Measurements from ENCODE around the gene HMMR. TPM values are rescaled to one million over a fixed set of nuclear protein-coding genes. Genes with fewer than 3 reads are reported as not detected.

The HMMR gene
- total and polyA plus RNA-seq, 9 of the 15 experiments (the other 6 are each of a cell fraction or from before 2014, with no cell fraction given) = 74.9 to 133 (median 90.8) TPM

GRCh38 chr5:163489745-163490075, 29.3 kb downstream of the HMMR start:
- Histone ChIP-seq H3K27me3 (ENCODE audit: control insufficient read depth in 2 of 2, insufficient read depth in 2 of 2, low read length in 2 of 2) (no peaks in the 10 kb centered on the region), H3K9me3 (replicated peaks; ENCODE audit: control insufficient read depth, insufficient read depth, low read depth, low read length) (no peaks in the 10 kb centered on the region), H3K4me3 (no peak overlapping the region), H3K27ac (ENCODE audit: extremely low read depth, low read depth, low read length) (no peak overlapping the region), H3K4me2 (ENCODE audit: insufficient read depth, low read length) (no peak overlapping the region), H3K9me1 (ENCODE audit: control insufficient read depth, insufficient read depth, low read length) (no peaks in the 10 kb centered on the region), H3K4me1 (replicated peaks in 1 of 2; ENCODE audit: control insufficient read depth in 2 of 2, insufficient read depth in 2 of 2, low read length in 2 of 2) (no peaks in the 10 kb centered on the region), H2AFZ (ENCODE audit: low read depth, low read length) (no peak overlapping the region), H3K79me2 (ENCODE audit: control insufficient read depth, insufficient read depth, low read length) (no peaks in the 10 kb centered on the region), H3K36me3 (ENCODE audit: control insufficient read depth, insufficient read depth, low read length) (peaks cover 73% of the 10 kb centered on the region), H4K20me1 (replicated peaks; ENCODE audit: control insufficient read depth, insufficient read depth, low read length) (no peaks in the 10 kb centered on the region), H3K9ac (ENCODE audit: insufficient read depth in 1 of 2, low read depth in 2 of 2, low read length in 2 of 2) (no peak overlapping the region)
- intact Hi-C loops (cut with micrococcal nuclease) = no loop called here
- BruUV-seq (replicated peaks) = no TSS peak
- DNase-seq (ENCODE audit: extremely low read depth in 1 of 4, low spot score in 3 of 4) (no peak), FAIRE-seq (no peak), ATAC-seq (no peak)
- POLR2A ChIA-PET = interaction anchor here (0.8 to 2.0 kb wide), 3 partner anchors 10 to 30 kb away, joined by 4 to 8 read pairs (median 4); partner anchors contain the start of genes HMMR and NUDCD2
- 90% methylated on average over 3 of the region's 3 CpGs for WGBS (ENCODE audit: insufficient coverage, low coverage, missing lambda C conversion rate)
- in situ Hi-C loops (cut with MboI) = no loop called here
- CTCF ChIA-PET (ENCODE audit: low intra/inter-chr PET ratio) = no interaction called here
- TF ChIP-seq SMAD3 (CRISPR knock-in tag; conservative IDR thresholded peaks at IDR 0.05) (no peak), ZNF407 (IDR thresholded peaks at IDR 0.05; ENCODE audit: low read depth) (no peak), CREB1 (IDR thresholded peaks at IDR 0.05) (no peak), CREB1 (CRISPR knock-in tag; IDR thresholded peaks at IDR 0.05) (no peak), MAFG (tag; conservative IDR thresholded peaks at IDR 0.05) (no peak), TAF15 (IDR thresholded peaks at IDR 0.05; ENCODE audit: low read depth, low read length) (no peak), ZNF197 (CRISPR knock-in tag; IDR thresholded peaks at IDR 0.05; ENCODE audit: low read depth) (no peak), CGGBP1 (CRISPR knock-in tag; IDR thresholded peaks at IDR 0.05) (no peak), ZNF133 (CRISPR knock-in tag; IDR thresholded peaks at IDR 0.05) (no peak), ZKSCAN3 (CRISPR knock-in tag; IDR thresholded peaks at IDR 0.05) (no peak), ZBTB12 (CRISPR knock-in tag; IDR thresholded peaks at IDR 0.05) (no peak), PTTG1 (tag; IDR thresholded peaks at IDR 0.05; ENCODE audit: low read depth) (no peak), FOXJ2 (tag; IDR thresholded peaks at IDR 0.05) (no peak), ZNF695 (CRISPR knock-in tag; IDR thresholded peaks at IDR 0.05) (no peak)

Data from K562 (cell line).